ENCODE measurements around the gene AGPAT3.

DNA sequence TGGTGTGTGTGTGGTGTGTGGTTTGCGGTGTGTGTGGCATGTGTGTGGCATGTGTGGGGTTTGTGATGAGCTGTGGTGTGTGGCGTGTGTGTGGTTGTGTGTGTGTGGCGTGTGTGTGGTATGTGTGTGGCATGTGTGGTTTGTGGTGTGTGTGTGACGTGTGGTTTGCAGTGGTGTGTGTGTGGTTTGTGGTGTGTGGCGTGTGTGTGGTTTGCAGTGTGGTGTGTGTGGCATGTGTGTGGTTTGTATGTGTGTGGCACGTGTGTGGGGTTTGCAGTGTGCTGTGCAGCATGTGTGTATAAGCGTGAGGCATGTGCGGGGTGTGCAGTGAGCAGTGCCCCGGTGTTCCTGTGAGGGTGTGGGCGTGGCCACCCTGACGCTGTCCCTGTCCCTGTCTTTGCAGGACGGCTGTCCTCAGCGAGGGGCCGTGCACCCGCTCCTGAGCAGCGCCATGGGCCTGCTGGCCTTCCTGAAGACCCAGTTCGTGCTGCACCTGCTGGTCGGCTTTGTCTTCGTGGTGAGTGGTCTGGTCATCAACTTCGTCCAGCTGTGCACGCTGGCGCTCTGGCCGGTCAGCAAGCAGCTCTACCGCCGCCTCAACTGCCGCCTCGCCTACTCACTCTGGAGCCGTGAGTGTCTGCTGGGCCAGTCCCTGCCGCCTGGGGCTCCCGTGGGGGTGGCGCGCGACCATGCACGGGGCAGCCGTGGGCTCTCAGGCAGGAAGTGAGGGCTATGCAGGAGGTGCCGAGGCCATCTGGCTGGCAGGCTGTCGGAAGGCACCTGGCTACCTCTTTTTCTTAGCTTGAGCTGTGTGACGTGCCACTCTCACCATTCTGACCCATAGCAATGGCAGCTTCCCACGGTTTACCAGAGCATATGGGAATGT, 94.5 kb downstream of the AGPAT3 start:
- TF ChIP-seq, protein P1, sequence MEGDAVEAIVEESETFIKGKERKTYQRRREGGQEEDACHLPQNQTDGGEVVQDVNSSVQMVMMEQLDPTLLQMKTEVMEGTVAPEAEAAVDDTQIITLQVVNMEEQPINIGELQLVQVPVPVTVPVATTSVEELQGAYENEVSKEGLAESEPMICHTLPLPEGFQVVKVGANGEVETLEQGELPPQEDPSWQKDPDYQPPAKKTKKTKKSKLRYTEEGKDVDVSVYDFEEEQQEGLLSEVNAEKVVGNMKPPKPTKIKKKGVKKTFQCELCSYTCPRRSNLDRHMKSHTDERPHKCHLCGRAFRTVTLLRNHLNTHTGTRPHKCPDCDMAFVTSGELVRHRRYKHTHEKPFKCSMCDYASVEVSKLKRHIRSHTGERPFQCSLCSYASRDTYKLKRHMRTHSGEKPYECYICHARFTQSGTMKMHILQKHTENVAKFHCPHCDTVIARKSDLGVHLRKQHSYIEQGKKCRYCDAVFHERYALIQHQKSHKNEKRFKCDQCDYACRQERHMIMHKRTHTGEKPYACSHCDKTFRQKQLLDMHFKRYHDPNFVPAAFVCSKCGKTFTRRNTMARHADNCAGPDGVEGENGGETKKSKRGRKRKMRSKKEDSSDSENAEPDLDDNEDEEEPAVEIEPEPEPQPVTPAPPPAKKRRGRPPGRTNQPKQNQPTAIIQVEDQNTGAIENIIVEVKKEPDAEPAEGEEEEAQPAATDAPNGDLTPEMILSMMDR (IDR thresholded peaks at IDR 0.05) = no peak
- TF ChIP-seq POLR2A (IDR thresholded peaks at IDR 0.05) = no peak

Measured in esophagus squamous epithelium (tissue), 4 donors.